GM12878 (cell line): Measurements from ENCODE around the gene SCIMP.

Experiments used
- CTCF ChIP-seq, 3 experiments: IDR thresholded peaks in 2 of 3; conservative IDR thresholded peaks in 1 of 3; 2 replicates each; pipeline ENCODE4 v1.5.1; 2011; ENCODE audit warnings: low read depth in 3 of 3, low read length in 3 of 3, mild to moderate bottlenecking in 3 of 3, control low read depth in 2 of 3, moderate library complexity in 2 of 3, inconsistent platforms in 1 of 3, mixed read lengths in 1 of 3; ENCODE audit not compliant: control insufficient read depth in 2 of 3, insufficient read depth in 1 of 3; ENCODE audit errors: extremely low read depth in 1 of 3
- ESRRA ChIP-seq: IDR thresholded peaks from 2 replicates; pipeline ENCODE4 v1.6.1; 2012; ENCODE audit warnings: mild to moderate bottlenecking, low read length, improper control_type of control experiment
- NFYB ChIP-seq: IDR thresholded peaks from 2 replicates; pipeline ENCODE4 v1.6.1; 2011; ENCODE audit warnings: low read depth, mild to moderate bottlenecking, low read length, improper control_type of control experiment, moderate library complexity; ENCODE audit not compliant: insufficient read depth
- POLR2A ChIP-seq: IDR thresholded peaks from 2 replicates; pipeline ENCODE4 v1.6.1; 2011; ENCODE audit warnings: low read depth, mild to moderate bottlenecking, low read length

DNA sequence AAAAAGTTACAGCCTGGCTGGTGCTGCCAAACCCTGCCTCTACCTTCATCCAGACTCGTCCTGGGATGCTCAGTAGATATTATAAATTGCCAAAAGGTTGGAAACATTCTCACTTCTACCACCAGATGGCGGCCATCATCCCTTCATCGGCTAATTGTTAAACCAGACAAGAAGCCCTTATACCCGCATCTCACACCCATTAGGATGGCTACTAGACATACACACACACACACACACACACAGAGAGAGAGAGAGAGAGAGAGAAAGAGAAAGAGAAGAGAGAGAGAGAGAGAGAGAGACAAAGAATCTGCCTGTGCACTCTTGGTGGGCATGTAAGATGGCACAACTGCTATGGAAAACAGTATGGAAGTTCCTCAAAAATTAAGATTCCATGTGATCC lies 15.0 kb upstream of the SCIMP start:
- TF ChIP-seq CTCF (IDR thresholded peaks at IDR 0.05 in 2 of 3, conservative IDR thresholded peaks at IDR 0.05 in 1 of 3; ENCODE audit: control insufficient read depth in 2 of 3, extremely low read depth in 1 of 3, insufficient read depth in 1 of 3, low read depth in 3 of 3, low read length in 3 of 3) (peak; percentile 51 to 69 (median 67)), NFYB (no peak), ESRRA (no peak), POLR2A (no peak)
